ENCODE data around the gene PLCG1. TPM values are rescaled to one million over a fixed set of nuclear protein-coding genes. Genes with fewer than 3 reads are reported as not detected.

Gene PLCG1
- total RNA-seq, 6 experiments from 2014 or later = 9.5 to 22.6 (median 16.6) TPM

- intact Hi-C loops (cut with DNase I) = no loop called here
- Histone ChIP-seq H3K27me3 (no peaks in the 10 kb centered on the region), H3K36me3 (no peaks in the 10 kb centered on the region), H3K27ac (no peak overlapping the region), H3K4me1 (peaks cover 0 to 6% (median 0%) of the 10 kb centered on the region in 4 donors), H3K9me3 (no peaks in the 10 kb centered on the region), H3K4me3 (no peak overlapping the region)
- DNase-seq = no peak
- no peak for TF ChIP-seq CTCF (IDR thresholded peaks at IDR 0.05)
- no peak for TF ChIP-seq POLR2A (IDR thresholded peaks at IDR 0.05)
- ATAC-seq = no peak
- WGBS (ENCODE audit: insufficient coverage, low coverage, low lambda C conversion rate, missing lambda C conversion rate) = no CpG with 5 or more reads among the region's 7 CpGs
Measured at GRCh38 chr20:41155261-41155660, 17.9 kb downstream of the PLCG1 start.

- no peak for ATAC-seq
- peaks cover 0 to under 1% (median 0%) of the 10 kb centered on the region in 4 donors for H3K36me3 ChIP-seq
- no peak overlapping the region for H3K27ac ChIP-seq
- H3K4me3 ChIP-seq = no peak overlapping the region
- peaks cover 0 to 6% (median 0%) of the 10 kb centered on the region in 4 donors for H3K4me1 ChIP-seq
- 74% methylated on average over 5 of the region's 6 CpGs for WGBS (ENCODE audit: insufficient coverage, low coverage, low lambda C conversion rate, missing lambda C conversion rate)
- no peak for DNase-seq
- no peaks in the 10 kb centered on the region for H3K27me3 ChIP-seq
- no peaks in the 10 kb centered on the region for H3K9me3 ChIP-seq
- intact Hi-C loops (cut with DNase I) = no loop called here
- TF ChIP-seq POLR2A (IDR thresholded peaks at IDR 0.05) = no peak
- TF ChIP-seq CTCF (IDR thresholded peaks at IDR 0.05) = no peak
Measured at GRCh38 chr20:41158082-41158625, 20.8 kb downstream of the PLCG1 start.

GRCh38 chr20:41159547-41159946 lies 22.2 kb downstream of the PLCG1 start:
- Histone ChIP-seq H3K4me3 (no peak overlapping the region), H3K27me3 (no peaks in the 10 kb centered on the region), H3K36me3 (peaks cover 0 to 14% (median 2%) of the 10 kb centered on the region in 4 donors), H3K4me1 (peaks cover 0 to 6% (median 0%) of the 10 kb centered on the region in 4 donors), H3K9me3 (no peaks in the 10 kb centered on the region), H3K27ac (no peak overlapping the region)
- intact Hi-C loops (cut with DNase I) = no loop called here
- TF ChIP-seq CTCF (IDR thresholded peaks at IDR 0.05) = no peak
- no peak for TF ChIP-seq POLR2A (IDR thresholded peaks at IDR 0.05)
- DNase-seq (no peak), ATAC-seq (no peak)
- WGBS (ENCODE audit: insufficient coverage, low coverage, low lambda C conversion rate, missing lambda C conversion rate) = 92% methylated on average over 9 of the region's 10 CpGs

- TF ChIP-seq POLR2A (IDR thresholded peaks at IDR 0.05) = no peak
- TF ChIP-seq CTCF (IDR thresholded peaks at IDR 0.05) = no peak
- H3K9me3 ChIP-seq = no peaks in the 10 kb centered on the region
- ATAC-seq = no peak
- WGBS (ENCODE audit: insufficient coverage, low coverage, low lambda C conversion rate, missing lambda C conversion rate) = 85% methylated on average over 2 of the region's 2 CpGs
- H3K27ac ChIP-seq = no peak overlapping the region
- H3K4me3 ChIP-seq = no peak overlapping the region
- no peaks in the 10 kb centered on the region for H3K4me1 ChIP-seq
- no peak for DNase-seq
- no peaks in the 10 kb centered on the region for H3K27me3 ChIP-seq
- H3K36me3 ChIP-seq = peaks cover 0 to 24% (median 7%) of the 10 kb centered on the region in 4 donors
- intact Hi-C loops (cut with DNase I) = no loop called here
Measured at GRCh38 chr20:41160686-41161085, 23.3 kb downstream of the PLCG1 start.
